Cardiac muscle cell (in vitro differentiated cells and primary cell): ENCODE measurements around the gene MPV17L. TPM values are rescaled to one million over a fixed set of nuclear protein-coding genes. Genes with fewer than 3 reads are reported as not detected.

Source experiments
- DNase-seq, 2 donors: peaks; one replicate each; pipeline versions ENCODE4 v3.0.0 to v3.0.0-alpha.2; 2010 to 2017; ENCODE audit warnings: low read depth in 1 of 2, low spot score in 1 of 2
- H3K27ac ChIP-seq: fragments of 200-600 bp; sonication (generic); 2 replicates; pipeline ENCODE4 v1.5.1; 2016
- H3K27me3 ChIP-seq: fragments of 200-600 bp; sonication (generic); 2 replicates; pipeline ENCODE4 v1.6.0; 2016; ENCODE audit warnings: control low read depth
- H3K36me3 ChIP-seq: fragments of 200-600 bp; sonication (generic); 2 replicates; pipeline ENCODE4 v1.5.1; 2016; ENCODE audit warnings: control low read depth
- H3K4me1 ChIP-seq: fragments of 200-600 bp; sonication (generic); 2 replicates; pipeline ENCODE4 v1.8.1; 2017; ENCODE audit warnings: low read depth, mild to moderate bottlenecking, mixed run types
- H3K4me3 ChIP-seq: fragments of 200-600 bp; sonication (generic); 2 replicates; pipeline ENCODE4 v1.5.1; 2016; ENCODE audit warnings: mild to moderate bottlenecking
- H3K9me3 ChIP-seq: fragments of 200-600 bp; sonication (generic); 2 replicates; pipeline ENCODE4 v1.5.1; 2017; ENCODE audit warnings: low read depth, mild to moderate bottlenecking, control low read depth
- CTCF ChIP-seq: IDR thresholded peaks from 2 replicates; pipeline ENCODE4 v1.5.1; 2012; ENCODE audit warnings: low read depth, mild to moderate bottlenecking, low read length
- polyA plus RNA-seq: library from polyadenylated mRNA; unstranded; fragments of >200 nt; fragmentation: Nextera tagmentation; extraction: Ambion mirVana; gene quantifications from 2 replicates; pipeline ENCODE4 v1.2.1, GENCODE V29; 2016
- total RNA-seq: library from RNA; depleted of rRNA; stranded (reverse); fragments of >200 nt; gene quantifications from 2 replicates; pipeline ENCODE4 v1.2.3, GENCODE V29; 2016

MPV17L gene
- total and polyA plus RNA-seq, 2 experiments from 2014 or later: 1.3 to 1.8 TPM

GRCh38 chr16:15443753-15444152 is 48.2 kb downstream of the MPV17L start:
- no peak overlapping the region for H3K4me3 ChIP-seq
- DNase-seq: no peak
- H3K4me1 ChIP-seq: no peaks in the 10 kb centered on the region
- H3K36me3 ChIP-seq: no peaks in the 10 kb centered on the region
- no peak overlapping the region for H3K27ac ChIP-seq
- TF ChIP-seq CTCF: no peak
- H3K27me3 ChIP-seq: no peaks in the 10 kb centered on the region
- H3K9me3 ChIP-seq: no peaks in the 10 kb centered on the region

DNA sequence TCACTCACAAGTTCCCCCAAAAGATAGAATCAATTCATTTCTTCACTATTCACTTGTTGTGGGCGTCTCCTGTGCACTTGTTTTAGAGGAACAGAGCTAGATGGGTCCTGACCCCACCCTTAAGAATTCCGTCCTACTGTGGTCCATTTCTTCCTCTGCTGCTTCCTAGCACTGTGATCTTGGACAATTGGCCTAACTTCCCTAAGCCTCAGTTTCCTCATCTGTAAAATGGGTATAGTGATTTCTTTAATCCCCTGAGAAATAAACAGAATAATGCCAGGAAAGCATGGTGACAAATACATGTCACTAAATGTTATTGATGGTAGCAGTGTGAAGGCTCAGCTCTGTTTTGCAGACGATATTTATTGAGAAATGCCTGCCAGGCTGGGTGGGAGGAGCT is 48.7 kb downstream of the MPV17L start:
- Histone ChIP-seq H3K9me3 (no peaks in the 10 kb centered on the region), H3K27me3 (no peaks in the 10 kb centered on the region), H3K27ac (no peak overlapping the region), H3K4me1 (no peaks in the 10 kb centered on the region), H3K4me3 (no peak overlapping the region), H3K36me3 (no peaks in the 10 kb centered on the region)
- DNase-seq: no peak
- no peak for TF ChIP-seq CTCF

DNA sequence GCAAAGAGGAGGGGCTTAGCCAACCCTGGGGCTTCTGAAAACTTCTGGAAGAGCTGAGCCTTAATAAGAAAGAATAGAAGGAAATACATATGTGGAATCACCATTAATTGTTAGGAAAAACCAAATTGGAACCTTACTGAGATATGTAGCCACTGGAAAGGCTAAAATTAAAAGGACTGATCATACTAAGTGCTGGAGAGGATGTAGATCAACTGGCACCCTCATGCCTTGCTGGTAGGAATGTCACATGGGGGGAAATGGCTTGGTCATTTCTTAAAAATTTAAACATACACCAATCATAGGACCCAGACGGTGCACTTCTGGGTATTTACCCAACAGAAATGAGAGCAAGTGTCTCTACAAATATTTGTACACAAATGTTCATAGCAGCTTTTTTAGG is 49.9 kb downstream of the MPV17L start:
- Histone ChIP-seq H3K4me1 (no peaks in the 10 kb centered on the region), H3K4me3 (no peak overlapping the region), H3K36me3 (no peaks in the 10 kb centered on the region), H3K9me3 (no peaks in the 10 kb centered on the region), H3K27me3 (no peaks in the 10 kb centered on the region), H3K27ac (no peak overlapping the region)
- no peak for TF ChIP-seq CTCF
- DNase-seq: no peak

DNA sequence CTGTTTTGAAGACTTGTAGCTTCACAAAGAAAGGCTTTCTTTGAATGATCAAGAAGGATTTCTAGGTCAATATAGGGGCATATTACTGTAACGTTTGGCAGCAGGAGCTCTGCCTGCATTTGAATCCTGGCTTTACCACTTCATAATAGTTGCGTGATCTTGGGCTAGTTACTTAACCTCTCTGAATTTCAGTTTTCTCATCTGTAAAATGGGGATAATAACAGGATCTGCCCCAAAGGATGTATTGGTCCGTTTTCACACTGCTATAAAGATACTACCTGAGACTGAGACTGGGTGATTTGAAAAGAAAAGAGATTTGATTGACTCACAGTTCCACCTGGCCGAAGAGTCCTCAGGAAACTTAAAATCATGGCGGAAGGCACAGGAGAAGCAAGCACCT is 51.3 kb downstream of the MPV17L start:
- Histone ChIP-seq H3K4me1 (no peaks in the 10 kb centered on the region), H3K9me3 (no peaks in the 10 kb centered on the region), H3K27ac (no peak overlapping the region), H3K36me3 (no peaks in the 10 kb centered on the region), H3K27me3 (no peaks in the 10 kb centered on the region), H3K4me3 (no peak overlapping the region)
- TF ChIP-seq CTCF: no peak
- no peak for DNase-seq

DNA sequence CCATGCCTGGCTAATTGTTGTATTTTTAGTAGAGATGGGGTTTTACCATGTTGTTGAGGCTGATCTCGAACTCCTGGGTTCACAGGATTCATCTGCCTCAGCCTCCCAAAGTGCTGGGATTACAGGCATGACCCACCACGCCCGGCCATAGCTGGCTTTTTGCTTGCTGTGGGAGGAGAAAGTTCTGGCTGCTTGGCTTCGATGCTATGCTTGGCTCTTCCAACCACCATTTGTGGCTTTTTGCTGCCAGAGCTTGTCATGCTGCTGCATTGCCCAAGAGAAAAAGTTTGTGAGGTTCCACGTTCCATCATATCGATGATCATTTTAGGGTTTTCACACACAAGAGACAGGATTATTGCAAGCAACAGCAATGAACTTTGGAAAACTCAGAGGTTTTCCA is 55.1 kb downstream of the MPV17L start:
- no peaks in the 10 kb centered on the region for H3K4me1 ChIP-seq
- no peaks in the 10 kb centered on the region for H3K27me3 ChIP-seq
- DNase-seq: no peak
- no peaks in the 10 kb centered on the region for H3K9me3 ChIP-seq
- H3K4me3 ChIP-seq: no peak overlapping the region
- no peaks in the 10 kb centered on the region for H3K36me3 ChIP-seq
- TF ChIP-seq CTCF: no peak
- no peak overlapping the region for H3K27ac ChIP-seq

DNA sequence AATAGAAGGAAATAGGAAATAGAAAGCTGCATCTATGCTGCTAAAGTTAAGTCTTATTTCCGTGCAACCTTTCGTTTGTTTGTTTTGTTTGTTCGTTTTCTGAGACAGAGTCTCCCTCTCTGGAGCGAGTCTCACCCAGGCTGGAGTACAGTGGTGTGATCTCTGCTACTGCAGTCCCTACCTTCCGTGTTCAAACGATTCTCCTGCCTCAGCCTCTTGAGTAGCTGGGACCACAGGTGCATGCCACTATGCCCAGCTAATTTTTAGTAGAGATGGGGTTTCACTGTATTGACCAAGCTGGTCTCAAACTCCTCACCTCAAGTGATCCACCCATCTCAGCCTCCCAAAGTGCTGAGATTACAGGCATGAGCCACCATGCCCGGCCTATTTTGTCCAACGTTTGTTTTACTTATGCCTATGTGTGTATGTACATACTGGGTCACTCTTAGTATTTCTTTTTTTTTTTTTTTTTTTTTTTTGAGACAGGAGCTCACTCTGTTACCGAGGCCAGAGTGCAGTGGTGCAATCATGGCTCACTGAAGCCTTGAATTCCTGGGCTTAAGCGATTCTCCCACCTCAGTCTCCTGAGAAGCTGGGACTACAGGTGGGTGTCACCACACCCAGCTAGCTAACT is 55.7 kb downstream of the MPV17L start:
- Histone ChIP-seq H3K9me3 (no peaks in the 10 kb centered on the region), H3K4me3 (no peak overlapping the region), H3K36me3 (no peaks in the 10 kb centered on the region), H3K27ac (no peak overlapping the region), H3K27me3 (no peaks in the 10 kb centered on the region), H3K4me1 (no peaks in the 10 kb centered on the region)
- DNase-seq: no peak
- TF ChIP-seq CTCF: no peak
